VCaP (cell line): Measurements from ENCODE around the gene CAMK2B.
A peak's percentile ranks its signal among the peaks of the same experiment; 100 is the strongest.

Source experiments
- H3K27ac ChIP-seq: fragments of 450-650 bp; 2 replicates; pipeline ENCODE4 v1.5.1; 2017
- TF ChIP-seq, protein P1 (sequence below): fragments of 450-650 bp; conservative IDR thresholded peaks from 2 replicates; pipeline ENCODE4 v1.5.1; 2017; ENCODE audit warnings: mild to moderate bottlenecking, moderate library complexity

The CAMK2B gene

GRCh38 chr7:44307905-44308595, 17.3 kb downstream of the CAMK2B start:
- TF ChIP-seq, protein P1, sequence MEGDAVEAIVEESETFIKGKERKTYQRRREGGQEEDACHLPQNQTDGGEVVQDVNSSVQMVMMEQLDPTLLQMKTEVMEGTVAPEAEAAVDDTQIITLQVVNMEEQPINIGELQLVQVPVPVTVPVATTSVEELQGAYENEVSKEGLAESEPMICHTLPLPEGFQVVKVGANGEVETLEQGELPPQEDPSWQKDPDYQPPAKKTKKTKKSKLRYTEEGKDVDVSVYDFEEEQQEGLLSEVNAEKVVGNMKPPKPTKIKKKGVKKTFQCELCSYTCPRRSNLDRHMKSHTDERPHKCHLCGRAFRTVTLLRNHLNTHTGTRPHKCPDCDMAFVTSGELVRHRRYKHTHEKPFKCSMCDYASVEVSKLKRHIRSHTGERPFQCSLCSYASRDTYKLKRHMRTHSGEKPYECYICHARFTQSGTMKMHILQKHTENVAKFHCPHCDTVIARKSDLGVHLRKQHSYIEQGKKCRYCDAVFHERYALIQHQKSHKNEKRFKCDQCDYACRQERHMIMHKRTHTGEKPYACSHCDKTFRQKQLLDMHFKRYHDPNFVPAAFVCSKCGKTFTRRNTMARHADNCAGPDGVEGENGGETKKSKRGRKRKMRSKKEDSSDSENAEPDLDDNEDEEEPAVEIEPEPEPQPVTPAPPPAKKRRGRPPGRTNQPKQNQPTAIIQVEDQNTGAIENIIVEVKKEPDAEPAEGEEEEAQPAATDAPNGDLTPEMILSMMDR, result no peak
- H3K27ac ChIP-seq, result peak overlapping the region; percentile 71; the same call in 1 of the 2 replicates

GRCh38 chr7:44307301-44307900, 18.0 kb downstream of the CAMK2B start:
- H3K27ac ChIP-seq, result no peak overlapping the region
- TF ChIP-seq, protein P1, result peak; percentile 72

DNA sequence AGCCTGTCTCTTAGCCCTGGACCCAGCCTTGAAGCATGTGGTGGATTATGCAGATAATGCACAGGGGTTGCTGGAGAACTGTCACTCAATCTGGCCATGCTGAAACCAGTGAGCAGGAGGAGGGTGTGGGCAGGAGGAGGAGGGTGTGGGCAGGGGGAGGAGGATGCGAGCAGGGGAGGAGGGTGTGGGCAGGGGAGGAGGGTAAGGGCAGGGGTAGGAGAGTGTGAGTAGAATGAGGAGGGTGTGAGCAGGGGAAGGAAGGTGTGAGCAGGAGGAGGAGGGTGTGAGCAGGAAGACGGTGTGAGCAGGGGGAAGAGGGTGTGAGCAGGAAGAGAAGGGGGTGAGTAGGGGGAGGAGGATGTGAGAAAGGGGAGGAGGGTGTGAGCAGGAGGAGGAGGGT, 18.8 kb downstream of the CAMK2B start:
- H3K27ac ChIP-seq, result no peak overlapping the region
- TF ChIP-seq, protein P1, result no peak

GRCh38 chr7:44305564-44306507, 19.6 kb downstream of the CAMK2B start:
- no peak overlapping the region for H3K27ac ChIP-seq
- TF ChIP-seq, protein P1, result no peak

GRCh38 chr7:44294325-44295069, 30.9 kb downstream of the CAMK2B start:
- TF ChIP-seq, protein P1, result no peak
- no peak overlapping the region for H3K27ac ChIP-seq

DNA sequence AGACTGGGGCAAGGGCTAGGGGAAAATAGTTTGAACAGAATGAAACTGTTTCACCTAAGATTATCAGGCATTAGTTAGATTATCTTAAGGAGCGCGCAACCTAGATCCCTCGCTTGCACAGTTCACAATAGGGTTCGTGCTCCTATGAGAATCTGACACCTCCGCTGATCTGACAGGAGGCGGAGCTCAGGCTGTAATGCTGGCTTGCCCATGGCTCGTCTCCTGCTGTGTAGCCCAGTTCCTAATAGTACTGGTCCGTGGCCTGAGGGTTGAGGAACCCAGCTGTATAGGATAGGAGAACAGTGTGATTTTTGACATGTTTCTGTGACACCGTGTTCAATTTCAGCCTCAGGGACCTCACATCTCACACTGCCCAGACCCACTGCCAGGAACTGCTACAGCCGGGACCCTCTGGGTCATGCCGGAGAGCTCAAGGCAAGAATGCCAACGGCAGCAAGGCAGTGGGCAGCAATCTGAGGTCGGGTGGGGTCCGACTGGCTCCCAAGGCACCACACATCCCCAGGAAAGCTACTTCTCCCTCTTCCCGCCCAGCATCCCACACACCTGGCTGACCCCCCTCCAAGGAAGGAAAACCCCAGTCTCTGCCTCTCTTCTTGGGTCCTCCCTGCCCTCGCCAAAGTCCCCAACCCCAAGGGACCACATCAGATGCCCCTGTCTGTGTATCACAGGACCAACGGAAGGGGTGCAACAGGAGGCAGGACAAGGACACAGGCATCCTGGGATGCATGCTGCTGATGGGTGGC, 31.7 kb downstream of the CAMK2B start:
- no peak overlapping the region for H3K27ac ChIP-seq
- TF ChIP-seq, protein P1, result no peak
